CD4-positive, alpha-beta T cell treated with Interleukin-1 beta for 1 hour (primary cell): ENCODE data around the gene GPR156.

Experiments
- DNase-seq, 2 donors: peaks; one replicate each; pipeline ENCODE4 v3.0.0-alpha.2; 2020 to 2022

The GPR156 gene

DNA sequence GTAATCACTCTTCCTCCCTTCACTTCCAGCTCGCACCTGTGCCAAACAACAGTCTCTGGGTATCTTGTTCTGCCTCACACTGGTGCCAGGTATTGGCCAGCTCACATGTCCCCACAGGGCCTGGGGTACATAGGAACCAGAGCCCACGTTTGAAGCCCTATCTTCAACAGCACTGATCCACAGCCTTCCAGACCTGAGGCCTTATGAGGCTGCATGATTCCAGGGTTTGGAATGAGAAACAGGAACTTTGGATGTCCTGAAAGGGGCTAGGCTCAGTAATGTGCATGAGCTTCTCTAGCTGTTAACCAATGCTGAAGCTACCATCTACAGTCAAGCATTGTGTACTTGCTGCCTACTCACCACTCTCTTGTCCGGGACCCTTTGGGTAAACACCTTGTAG lies 92.4 kb downstream of the GPR156 start:
- no peak for DNase-seq

DNA sequence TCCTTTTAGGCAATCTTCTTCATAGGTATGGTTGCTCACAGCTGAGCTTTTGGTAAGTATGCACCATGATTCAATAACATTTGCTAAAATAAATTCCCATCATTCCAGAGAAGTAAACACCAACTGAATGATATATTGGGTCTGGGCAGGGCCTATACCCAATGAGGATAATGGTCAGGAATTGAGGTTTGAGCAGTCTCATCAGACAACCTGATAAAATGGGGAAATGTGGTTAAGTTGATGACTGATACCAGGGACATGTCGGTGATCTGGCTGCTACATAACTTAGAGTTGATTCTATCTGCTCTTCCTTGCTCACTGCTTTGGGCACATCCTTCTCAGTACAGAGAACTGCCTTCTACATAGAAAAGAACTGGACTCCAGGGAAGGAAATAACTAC lies 92.9 kb downstream of the GPR156 start:
- DNase-seq, result no peak

DNA sequence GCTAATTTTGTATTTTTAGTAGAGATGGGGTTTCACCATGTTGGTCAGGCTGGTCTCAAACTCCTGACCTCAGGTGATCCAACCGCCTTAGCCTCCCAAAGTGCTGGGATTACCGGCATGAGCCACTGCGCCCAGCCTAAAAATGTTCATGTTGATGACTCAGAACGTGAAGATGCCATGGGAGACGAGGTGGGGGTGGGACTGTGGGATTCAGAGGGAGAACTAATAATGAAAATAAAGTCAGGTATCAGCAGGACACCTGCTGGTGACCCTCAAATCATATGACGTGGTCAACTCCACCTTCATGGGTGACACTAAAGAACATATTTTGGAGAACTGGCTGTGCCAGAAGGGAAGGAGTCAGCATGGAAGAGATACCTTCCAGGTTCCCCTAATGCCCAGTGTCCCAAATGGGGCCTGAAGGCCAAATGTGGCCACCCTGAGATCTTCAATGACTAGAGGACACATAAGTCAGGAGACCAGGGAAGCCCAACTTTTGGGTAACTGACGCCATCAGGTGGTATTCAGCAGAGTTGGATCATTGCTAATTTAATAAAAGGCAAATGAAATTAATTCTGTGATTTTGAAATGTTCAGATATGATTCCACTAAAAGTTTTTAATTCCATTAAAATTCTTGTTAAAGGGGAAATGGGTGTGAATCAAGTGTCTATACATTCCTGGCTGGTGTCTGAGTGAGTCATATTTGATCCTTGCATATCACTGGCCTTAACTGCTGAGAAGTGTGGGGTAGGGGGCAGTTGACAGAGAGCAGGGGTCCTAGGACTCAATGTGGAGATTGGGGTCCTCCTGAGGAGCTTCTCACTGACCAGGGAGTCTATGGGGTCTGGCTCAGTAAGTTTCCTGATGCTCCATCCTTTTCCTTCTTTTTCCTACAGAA lies 102.2 kb downstream of the GPR156 start:
- peak in 1 of 2 donors; percentile 8 for DNase-seq

DNA sequence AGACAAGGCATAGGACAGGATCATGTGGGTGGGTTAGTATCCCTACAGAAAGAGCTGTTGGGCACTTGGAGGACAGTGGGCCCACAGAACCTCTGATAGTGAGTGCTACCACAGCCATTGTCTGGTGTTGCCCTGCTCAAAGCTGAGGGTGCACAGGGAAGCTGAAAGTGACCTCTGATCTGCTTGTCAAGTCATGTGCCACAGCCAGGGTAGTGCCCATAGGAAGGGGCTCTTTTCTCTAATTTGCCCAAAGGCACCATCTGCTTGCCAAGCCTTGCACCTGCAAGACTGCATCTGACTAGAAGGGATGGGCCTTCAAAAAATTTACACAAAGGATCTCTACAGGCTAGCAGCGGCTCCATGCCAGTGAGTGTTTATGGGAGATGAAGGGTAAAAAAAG lies 103.4 kb downstream of the GPR156 start:
- no peak for DNase-seq

DNA sequence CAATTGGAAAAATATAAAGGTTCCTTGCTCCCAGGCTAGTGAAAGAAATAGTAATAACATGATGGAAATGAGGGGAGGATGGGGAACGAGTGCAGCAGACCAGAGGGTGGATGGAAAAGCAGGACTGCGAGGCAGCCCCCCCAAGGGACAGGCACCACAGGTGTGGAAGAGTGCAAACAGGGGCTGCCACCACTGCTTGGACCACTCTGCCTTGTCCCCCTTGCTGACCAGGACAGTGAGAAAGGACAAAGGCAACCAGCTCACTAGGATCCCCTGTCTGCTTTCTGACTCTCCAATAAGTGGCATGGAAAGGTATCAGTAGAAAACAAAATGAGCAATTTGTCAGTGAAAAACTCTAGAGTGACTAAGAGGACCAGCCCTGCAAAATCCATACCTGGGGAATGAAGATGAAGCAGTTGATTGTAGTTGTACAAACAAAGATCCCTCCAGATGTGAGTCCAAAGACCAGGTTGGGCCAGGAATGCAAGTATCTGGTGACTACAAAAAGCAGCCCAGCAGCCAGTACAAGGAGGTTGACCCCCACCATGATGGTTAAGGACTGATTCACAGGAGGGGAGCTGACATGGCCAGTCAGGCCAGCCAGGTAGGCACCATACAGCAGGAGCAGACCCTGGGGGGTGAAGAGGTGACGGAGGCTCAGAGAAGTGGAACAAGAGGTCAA lies 104.2 kb downstream of the GPR156 start:
- DNase-seq, result no peak

DNA sequence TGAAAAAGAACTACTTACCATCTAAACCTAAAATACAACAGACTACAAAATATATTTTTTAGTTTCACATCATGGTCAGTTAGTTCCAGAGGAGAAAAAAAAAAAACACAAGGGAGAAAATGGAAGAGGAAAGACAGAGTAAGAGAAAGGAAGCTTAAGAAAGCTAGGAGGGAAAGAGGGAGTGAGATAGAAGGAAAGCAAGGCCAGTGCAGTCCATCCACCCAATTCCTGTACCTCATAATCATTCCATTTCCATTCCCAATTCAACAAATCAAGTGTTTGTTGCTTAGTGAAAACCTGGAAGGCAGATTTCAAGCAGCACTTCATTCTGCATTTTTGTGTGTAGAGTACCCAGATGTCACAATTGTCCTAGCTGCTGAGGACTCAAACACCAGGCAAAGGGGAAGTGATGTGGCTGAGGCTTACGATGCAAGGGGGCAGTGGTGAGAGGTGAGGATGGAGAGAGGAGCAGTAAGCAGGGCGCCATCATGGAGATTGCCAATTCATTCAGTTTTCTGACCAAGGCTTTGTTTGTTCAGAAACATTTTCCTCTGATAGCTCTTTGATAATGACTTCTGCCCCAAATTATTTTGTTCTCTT lies 107.2 kb downstream of the GPR156 start:
- DNase-seq, result peak in 1 of 2 donors; percentile 8

DNA sequence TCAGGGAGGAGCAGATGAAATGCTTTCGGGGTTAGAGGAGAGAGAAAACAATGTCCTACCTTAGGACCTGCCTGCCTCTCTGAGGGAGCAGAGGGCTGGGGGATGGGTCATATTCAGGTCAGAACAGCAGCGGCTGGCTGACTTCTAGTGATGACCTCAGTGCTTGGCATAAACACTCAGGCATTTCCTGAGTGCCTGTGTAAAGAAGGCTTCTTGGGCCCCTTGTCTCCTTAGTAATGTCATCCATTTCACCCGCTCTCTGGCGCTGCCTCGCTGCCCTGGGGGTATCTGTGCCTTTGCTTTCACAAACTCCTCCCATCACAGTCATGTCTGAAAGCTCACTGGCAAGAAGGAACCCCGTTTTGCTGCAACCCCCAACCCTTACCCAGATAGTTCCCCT lies 107.9 kb downstream of the GPR156 start:
- DNase-seq, result no peak

DNA sequence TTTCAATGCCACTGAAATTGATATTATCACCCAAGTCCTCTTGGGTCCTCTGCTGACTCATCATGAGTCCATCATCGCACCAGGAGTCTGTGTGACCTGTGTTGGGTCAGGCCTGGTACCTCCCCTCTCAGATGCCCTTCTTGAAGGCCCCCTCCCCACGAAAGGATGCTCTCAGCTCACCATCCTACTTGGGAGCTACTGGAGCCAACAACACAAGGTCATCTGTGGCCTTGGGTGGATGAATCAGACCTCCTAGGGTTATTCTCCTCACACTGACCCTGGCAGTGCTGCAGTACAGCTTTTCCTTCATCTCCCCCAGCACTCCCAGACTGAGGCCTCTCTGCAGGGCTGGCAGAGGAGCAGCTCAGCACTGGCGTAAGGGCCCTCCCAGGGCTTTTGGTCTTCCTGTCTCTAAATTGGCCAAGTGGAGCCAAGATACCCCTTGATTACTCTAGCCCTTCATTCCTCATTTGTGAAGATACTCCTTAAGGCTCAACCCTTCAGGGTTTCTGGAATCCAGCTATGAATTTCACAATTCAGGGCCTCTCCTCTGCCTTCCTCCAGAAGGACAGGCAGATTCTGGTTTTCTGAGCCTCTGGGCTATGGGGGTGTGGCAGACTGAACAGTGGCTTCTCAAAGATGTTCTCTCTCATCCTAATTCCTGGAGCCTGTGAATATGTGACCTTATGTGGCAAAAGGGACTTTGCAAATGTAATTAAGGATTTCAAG lies 110.0 kb downstream of the GPR156 start:
- DNase-seq, result no peak

DNA sequence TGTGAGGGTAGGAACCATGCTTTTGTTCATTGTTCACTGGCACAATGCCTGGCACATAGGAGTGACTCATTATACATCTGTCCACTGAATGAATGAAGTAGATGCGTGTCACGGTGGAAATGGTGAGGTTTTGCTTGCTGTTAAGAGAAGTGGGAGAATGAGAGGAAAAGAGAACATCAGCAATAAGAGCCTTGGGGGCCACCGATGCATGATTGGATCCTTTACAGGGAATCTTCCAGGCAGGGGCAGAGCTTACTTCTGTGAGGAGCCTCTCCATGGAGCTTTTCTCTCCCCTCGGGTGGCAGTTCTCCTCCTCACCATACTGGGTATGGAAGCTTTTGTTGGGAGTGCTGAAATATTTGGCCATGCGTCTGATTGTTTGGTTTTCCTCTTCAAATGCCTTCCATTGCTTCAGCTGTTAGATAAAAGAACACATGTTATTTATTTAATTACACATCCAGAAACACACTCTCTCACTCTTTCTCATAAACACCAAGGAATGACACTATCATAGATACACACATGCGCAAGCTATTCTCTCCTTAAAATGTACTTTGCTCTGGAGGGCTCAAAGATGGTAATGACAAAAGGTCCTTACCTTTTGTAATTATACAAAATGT lies 111.9 kb downstream of the GPR156 start:
- no peak for DNase-seq

DNA sequence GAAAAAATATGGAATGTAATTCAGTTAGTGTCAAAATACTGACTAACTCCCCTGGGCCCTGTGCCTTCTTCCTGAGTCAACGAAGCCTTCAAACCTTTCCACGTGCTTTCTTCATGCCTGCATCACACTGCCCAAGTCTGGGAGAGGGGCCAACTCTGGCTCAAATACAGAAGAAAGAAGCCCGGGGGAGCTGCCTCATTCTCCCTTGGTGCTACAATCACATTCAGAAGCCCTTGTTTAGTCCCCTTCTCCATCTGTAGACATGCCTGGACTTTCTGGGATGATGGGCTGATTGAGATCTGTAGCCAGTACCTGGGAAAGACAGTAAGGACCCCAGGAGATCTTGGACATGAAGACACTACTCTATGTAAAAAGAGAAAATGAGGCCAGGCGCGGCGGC lies 113.0 kb downstream of the GPR156 start:
- no peak for DNase-seq

DNA sequence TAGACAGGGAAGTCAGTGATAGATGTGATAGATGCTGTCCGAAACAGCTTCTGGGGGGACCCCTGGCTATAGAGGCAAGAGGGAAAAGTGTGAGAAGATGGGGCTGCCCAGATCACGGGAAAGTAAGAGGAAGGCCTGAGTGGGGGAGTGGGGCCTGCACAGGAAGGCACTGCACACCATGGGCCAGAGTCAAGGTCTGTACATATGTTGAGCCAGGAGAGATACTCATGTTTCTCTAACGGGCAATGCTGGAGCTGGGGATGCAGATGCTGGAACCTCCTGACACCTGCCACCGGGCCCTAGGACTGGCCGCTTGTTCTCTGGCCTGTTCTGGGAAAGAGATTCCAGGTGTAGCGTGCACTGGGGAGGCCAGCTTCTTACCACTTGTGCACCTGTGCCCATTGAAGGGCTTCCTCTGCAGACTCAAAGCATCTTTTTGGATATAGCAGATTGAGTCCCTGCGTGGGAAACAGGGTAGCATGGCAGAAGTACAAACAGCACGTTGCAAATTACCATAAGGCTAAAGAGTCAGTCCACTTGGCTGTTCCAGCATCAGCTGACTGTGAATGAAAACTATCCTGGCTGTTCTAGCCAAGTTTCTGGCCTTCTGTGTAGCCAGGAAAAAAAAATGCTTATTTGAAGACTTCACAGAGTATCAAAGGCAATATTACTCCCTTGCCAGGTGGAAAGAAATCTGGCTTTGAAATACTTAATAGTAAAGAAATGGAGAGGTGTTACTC lies 113.7 kb downstream of the GPR156 start:
- no peak for DNase-seq

DNA sequence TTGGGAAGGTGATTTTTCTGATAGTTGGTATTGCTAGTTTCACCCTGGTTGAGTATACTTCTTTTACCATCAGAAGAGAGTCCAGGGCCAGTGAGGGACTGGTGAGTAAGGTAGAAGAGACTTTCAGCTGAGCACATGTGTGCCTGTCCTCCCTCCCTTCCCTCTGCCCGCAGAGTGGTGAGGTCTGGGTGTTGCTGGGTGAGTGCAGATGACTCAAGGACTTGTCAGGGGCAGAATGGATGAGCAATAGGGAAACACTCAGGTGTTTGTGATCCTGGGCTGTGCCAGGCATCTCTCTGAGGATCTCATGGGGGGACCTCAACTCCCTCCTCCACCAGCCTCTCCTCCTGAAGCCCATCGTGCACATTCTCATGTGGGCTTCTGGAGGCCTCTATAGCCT lies 114.8 kb downstream of the GPR156 start:
- DNase-seq, result no peak

DNA sequence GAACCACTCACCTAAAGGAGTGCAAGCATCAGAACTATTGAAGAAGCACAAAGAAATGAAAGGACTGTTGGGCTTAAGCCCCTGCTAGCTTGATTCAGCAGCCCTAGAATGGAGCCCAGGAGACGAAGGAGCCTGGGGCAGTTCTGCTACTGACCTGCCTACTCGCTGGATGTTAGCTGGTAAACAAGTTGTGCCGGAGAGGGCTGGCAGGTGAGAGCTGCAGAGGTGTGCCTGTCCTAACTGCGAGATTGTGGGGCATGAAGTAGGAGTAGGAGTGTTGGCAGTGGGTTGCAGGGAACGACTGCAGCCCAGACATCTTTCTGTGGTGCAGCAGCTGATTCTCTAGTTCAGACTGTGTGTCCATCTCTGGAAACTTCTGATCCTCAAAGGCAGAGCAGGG lies 115.6 kb downstream of the GPR156 start:
- no peak for DNase-seq

DNA sequence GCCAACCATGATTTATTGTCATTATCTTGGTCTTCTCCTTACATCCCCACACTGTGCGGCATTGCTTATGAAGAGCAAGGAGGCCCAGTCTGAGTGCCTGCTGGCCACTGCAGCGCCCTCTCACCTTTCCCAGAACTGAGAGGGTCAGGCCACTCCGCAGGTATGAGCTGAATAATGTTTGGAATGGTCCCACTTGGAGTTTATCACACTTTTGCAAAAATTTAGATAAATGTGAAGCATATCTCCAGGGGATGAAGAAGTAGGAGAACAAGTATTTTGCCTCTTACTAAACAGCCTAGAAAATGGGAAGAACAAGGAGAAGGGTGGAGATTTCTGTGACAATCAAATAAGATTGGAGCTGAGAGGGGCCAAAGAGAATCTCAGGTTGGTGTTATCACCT lies 116.4 kb downstream of the GPR156 start:
- DNase-seq, result no peak

DNA sequence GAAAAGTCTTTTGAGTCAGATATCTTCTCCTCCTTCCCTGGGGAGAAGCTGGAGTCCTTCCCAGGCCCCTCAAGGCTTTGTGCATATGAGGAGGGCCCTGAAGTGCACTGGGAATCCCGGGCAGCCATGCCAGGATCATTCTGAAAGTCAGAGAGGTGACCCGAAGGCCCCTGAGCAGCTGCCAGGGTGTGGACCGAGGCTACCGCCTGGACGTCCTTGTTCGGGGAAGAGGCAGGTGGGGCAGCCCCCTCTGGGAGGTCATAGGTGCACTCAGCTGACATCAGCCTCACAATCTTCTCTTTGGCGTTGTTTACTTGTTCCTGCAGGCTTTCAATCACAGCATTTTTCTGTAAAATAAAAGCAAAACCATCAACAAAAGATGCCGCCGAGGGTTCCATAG lies 117.0 kb downstream of the GPR156 start:
- DNase-seq, result no peak

DNA sequence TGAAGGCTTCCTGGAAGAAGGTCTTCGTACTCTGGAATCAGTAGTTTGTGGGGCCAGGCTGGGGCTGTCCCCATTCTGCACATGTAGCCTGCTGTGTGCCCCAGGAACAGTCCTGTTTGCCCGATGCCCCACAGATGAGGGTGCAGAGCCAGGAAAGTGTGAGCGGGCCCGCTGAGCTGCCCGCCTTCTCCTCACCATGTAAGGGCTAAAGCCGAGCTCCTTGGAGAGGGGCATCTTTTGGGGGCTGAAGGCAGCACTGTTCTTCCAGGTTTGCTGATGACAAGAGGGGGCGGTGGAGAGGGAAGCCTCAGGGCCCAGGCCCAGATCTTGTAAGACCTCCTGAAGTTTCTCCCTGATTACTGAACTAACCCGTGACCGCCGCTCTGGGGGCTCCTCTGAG lies 117.5 kb downstream of the GPR156 start:
- no peak for DNase-seq

DNA sequence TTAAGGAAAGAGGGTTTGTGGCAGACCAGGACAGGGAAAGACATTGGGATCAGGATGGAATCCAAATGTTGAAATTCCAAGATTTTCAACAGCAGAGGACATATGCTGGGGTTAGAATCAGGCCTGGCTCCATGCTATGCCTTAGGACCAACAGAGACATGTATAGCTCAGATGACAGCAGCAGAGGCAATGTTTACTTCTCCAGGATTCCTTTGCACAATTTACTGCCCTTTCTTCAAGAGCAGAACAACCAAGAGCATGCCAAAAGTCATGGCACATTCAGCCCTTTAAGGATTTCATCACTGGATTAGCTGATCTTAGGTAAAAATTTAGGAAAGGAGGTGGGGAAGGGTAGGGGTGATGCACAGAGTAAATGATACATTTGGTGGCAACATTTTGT lies 121.2 kb downstream of the GPR156 start:
- DNase-seq, result no peak

DNA sequence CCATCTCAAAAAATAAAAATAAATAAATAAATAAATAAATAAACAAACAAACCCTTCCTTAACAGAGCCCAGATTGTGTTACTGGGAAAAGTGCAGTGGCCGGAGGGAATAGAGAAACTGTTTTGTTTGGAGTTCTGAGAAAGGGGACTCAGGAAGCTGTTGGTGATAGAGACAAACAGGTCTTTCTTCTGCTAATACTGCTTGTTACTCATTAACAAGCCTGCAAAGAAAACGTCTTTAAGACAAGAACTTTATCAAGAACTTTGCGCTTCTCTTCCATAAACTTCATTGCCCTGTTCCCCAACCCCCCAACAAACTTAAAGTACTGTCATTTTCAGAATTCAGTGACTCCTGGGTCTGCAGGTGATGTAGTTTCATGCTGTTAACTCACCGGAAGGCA lies 122.0 kb downstream of the GPR156 start:
- no peak for DNase-seq

DNA sequence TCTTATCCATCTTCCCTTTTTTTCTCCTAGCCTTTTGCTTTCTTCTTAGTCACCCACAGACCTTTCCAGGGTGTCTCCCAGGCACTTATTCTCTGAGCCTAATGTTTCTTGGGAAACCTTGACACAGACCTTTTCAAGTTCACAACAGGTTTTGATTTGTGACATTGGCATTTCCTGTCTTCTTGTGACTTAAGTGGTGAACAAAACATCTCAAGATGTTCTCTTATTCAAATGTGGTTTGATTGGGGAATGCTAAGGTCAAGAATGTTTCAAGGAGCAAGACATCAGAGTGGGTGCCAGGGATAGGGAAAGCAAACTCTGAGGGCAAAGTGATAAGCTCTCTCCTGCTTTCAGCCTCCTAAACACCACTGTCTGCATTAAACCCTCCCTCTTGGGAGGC lies 122.6 kb downstream of the GPR156 start:
- no peak for DNase-seq

DNA sequence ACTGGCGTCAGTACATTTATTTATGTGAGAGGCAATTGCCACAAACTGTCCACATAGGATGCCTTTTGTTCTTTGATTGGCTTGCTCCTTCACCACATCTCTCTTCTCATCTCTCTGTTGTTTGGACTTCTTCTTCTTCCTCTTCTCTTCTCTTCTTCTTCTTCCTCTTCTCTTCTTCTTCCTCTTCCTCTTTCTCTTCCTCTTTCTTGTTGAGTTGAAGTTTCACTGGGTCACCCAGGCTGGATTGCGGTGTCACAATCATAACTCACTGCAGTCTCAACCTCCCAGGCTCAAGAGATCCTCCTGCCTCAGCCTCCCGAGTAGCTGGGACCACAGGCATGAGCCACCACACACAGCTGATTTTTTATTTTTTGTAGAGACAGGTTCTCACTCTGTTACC lies 123.1 kb downstream of the GPR156 start:
- DNase-seq, result peak in 1 of 2 donors; percentile 14

DNA sequence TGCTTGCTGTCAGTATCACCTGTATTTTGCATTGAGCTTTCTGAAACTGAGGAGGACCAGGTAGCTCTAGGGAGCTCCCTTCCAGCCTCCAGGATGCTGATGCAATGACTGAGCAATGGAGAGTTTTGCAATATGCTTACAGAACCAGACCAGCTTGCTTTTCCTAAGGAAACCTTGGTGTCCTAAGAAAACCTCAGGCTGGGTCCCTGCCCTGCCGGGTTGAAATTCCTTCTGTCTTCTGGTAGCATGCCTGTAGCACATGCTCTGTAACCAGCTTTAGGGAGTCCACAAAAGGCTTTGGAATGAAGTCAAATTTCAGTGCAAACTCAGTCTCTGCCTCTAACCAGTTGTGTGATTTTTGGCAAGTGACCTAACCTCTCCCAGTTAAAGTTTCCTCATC lies 125.0 kb downstream of the GPR156 start:
- DNase-seq, result no peak

DNA sequence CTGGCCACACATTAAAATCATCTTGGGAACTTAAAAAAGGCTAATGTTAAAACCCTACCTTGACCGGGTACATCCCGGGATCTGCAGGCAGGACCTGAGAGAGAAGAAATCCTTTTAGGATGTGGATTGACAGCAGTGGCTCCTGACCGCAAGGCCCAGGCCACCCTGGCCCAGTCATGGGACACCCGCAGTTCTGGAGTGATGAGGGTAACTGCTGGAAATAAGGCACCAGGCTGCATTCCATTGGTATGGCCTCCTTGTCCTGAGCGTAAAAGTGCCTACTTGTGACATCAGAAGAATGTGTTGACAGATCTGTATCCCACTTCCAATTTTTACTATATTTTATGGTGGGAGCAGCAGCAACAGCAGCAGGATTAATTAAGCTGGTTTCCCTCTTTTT lies 127.3 kb downstream of the GPR156 start:
- no peak for DNase-seq
